SJSA1 (cell line): Measurements from ENCODE around the gene NHERF2. TPM values are rescaled to one million over a fixed set of nuclear protein-coding genes. Genes with fewer than 3 reads are reported as not detected.

Experiments used
- DNase-seq, 2 experiments: peaks; one replicate each; pipeline ENCODE4 v3.0.0-alpha.2; 2015 to 2020; ENCODE audit warnings: low spot score in 2 of 2, low read depth in 1 of 2
- H3K27ac ChIP-seq: fragments of 250-450 bp; sonication (Bioruptor Pico); 2 replicates; pipeline ENCODE4 v1.5.1; 2020; ENCODE audit warnings: mild to moderate bottlenecking, moderate library complexity
- H3K27me3 ChIP-seq: fragments of 250-450 bp; sonication (Bioruptor Pico); replicated peaks from 2 replicates; pipeline ENCODE4 v1.5.1; 2020; ENCODE audit warnings: mild to moderate bottlenecking, moderate library complexity
- H3K36me3 ChIP-seq: fragments of 250-450 bp; sonication (Bioruptor Pico); 2 replicates; pipeline ENCODE4 v1.5.1; 2020; ENCODE audit warnings: mild to moderate bottlenecking
- H3K4me1 ChIP-seq: fragments of 250-450 bp; sonication (Bioruptor Pico); replicated peaks from 2 replicates; pipeline ENCODE4 v1.6.1; 2021; ENCODE audit warnings: mild to moderate bottlenecking
- H3K4me3 ChIP-seq: fragments of 250-450 bp; sonication (Bioruptor Pico); 2 replicates; pipeline ENCODE4 v1.5.1; 2020; ENCODE audit warnings: mild to moderate bottlenecking
- H3K9me3 ChIP-seq: fragments of 250-450 bp; sonication (Bioruptor Pico); replicated peaks from 2 replicates; pipeline ENCODE4 v1.5.1; 2020; ENCODE audit warnings: mild to moderate bottlenecking
- total RNA-seq: library from RNA; depleted of rRNA; stranded (reverse); fragments of >200 nt; shearing (Covaris generic); gene quantifications from 2 replicates; pipeline ENCODE4 v1.2.3, GENCODE V29; 2014

Gene NHERF2
- total RNA-seq, 1 experiment from 2014 or later: 50.2 TPM

DNA sequence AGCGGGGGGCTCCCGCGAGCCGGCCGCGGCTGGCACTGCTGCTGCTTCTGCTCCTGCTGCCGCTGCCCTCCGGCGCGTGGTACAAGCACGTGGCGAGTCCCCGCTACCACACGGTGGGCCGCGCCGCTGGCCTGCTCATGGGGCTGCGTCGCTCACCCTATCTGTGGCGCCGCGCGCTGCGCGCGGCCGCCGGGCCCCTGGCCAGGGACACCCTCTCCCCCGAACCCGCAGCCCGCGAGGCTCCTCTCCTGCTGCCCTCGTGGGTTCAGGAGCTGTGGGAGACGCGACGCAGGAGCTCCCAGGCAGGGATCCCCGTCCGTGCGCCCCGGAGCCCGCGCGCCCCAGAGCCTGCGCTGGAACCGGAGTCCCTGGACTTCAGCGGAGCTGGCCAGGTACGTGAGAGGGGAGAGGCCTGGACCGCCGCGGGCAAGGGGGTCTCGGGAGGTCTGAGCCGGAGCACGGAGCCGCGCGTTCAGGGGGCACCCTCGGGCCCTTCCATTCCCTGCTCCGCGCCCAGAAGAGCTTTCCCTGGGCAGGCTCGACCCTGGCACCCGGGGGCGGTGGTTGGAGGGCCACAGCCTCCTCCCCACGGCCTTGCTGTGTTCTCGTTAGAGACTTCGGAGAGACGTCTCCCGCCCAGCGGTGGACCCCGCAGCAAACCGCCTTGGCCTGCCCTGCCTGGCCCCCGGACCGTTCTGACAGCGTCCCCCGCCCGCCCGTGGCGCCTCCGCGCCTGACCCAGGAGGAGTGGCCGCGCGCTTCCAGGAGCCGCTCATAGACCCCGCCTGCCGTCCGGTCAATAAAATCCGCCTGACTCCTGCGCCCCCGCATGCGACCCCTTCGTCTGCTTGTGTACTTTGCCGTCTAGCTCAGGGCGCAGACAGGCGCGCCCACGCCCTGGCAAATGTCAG is 6.5 kb upstream of the NHERF2 start:
- no peak overlapping the region for H3K4me3 ChIP-seq

DNA sequence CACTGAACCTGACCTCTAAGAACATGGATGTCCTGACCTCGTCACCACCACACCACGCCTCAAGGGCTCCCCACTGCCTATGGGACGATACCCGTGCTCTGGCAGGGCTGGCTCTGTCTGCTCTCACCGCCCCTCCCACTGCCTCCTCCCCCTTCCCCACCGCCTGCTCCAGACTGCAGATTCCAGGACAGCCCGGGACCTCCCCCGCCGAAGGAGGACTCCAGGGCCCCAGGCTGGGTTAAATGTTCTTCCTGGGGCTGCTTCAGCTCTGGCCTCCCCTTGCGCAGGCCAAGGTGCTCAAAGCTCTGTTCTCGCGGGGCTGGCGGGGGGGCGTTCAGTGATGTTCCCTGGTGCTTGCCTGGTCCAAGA is 4.0 kb upstream of the NHERF2 start:
- peaks cover 24% of the 10 kb centered on the region for H3K27me3 ChIP-seq
- H3K27ac ChIP-seq: no peak overlapping the region
- no peaks in the 10 kb centered on the region for H3K9me3 ChIP-seq
- H3K36me3 ChIP-seq: no peaks in the 10 kb centered on the region
- H3K4me3 ChIP-seq: peak overlapping the region; percentile 14
- peaks cover 44% of the 10 kb centered on the region for H3K4me1 ChIP-seq
- DNase-seq: peak in 1 of 2 experiments; percentile 72

More for the DNA sequence above, 6.5 kb upstream of the NHERF2 start:
- H3K9me3 ChIP-seq: no peaks in the 10 kb centered on the region
- H3K27me3 ChIP-seq: peaks cover 24% of the 10 kb centered on the region
- H3K36me3 ChIP-seq: no peaks in the 10 kb centered on the region
- H3K27ac ChIP-seq: no peak overlapping the region
- DNase-seq: no peak
- peaks cover 31% of the 10 kb centered on the region for H3K4me1 ChIP-seq

DNA sequence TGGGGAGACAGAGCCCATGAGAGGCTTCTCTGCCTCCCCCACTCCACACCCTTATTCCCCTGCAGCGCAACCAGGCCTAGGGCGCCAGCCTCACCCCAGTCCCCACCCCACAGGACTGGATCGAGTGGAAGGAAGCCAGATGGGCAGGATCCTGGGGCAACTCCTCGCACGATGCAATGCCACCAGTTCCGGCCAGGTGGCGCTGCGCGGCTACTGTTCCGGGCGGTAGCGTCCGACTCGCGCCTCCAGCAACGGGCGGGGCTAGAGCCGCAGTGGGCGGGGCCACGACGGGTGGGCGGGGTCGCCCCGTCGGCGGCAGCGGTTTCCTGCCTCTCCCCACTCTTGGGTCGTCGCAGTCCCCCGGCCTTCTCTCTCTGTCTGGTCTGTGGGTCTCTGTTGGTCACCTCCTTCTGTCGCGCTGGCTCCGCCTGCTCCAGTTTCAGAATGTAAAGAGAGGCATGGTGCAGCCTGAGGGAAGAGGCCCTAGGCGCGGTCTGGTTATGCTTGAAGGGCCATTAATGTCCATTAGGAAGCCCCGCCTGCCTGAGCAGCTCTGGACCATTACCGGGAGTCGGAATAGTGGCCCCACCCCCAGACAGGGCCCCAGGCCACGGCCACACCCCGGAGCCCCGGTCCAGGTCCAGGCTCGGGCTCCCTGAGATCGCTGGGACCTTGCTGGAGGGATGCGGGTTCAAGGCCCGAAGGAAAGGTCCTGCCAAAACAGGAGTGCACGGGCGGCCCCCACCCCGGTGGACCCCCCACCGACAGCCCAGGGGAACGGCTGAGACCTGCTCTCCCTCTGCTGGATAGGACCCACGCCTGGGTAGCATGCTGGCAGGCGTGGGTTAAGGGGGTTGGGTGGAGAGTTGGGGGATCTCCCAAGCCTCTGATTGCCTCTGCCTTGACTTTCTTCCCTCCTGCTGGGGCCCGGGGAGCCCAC is 3.3 kb upstream of the NHERF2 start:
- Histone ChIP-seq H3K36me3 (no peaks in the 10 kb centered on the region), H3K4me3 (peak overlapping the region; percentile 14), H3K9me3 (no peaks in the 10 kb centered on the region), H3K27ac (peak overlapping the region; percentile 22; the same call in 1 of the 2 replicates), H3K27me3 (peaks cover 24% of the 10 kb centered on the region), H3K4me1 (peaks cover 47% of the 10 kb centered on the region)
- peak; percentile 92 for DNase-seq

DNA sequence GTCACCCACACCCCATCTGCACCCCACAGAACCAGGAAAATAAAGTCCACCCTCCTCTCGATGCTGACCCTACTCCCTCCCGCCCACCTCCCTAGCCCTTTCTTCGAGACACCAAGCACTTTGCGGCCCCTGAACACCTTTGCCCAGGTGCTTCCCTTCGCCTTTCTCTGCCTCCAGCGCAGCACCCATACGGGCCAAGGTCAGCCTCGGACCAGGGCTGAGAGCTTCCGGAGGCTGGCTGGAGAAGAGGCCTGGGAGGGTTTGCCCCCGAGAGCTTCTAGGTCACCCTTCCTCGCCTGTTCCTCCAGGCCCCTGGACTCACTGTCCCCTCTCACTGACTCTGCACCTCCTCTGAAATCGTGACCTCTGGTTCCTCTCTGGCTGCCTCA is 2.7 kb upstream of the NHERF2 start:
- no peak for DNase-seq
- Histone ChIP-seq H3K4me3 (no peak overlapping the region), H3K27ac (no peak overlapping the region), H3K27me3 (peaks cover 20% of the 10 kb centered on the region), H3K36me3 (no peaks in the 10 kb centered on the region), H3K4me1 (peaks cover 47% of the 10 kb centered on the region), H3K9me3 (no peaks in the 10 kb centered on the region)

DNA sequence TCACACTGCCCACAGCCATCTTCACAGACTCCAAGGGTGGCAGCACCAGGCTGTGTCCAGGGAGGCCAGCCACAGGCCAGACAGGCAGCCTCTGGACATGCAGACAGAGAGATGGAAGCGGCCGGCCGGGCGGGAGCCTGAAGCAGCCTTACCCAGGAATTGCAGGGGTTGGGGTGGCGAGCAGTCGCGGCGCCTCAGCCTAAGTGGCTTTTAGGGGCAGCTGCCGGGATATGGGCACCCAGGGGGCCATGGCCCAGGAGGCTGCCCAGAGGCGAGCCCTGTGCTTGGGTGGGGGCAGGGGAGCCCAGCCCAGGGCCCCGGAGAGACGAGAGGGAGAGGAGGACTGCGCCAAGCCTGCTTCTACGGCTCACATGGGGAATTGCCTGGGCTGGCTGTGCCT is 1.5 kb upstream of the NHERF2 start:
- DNase-seq: no peak
- no peak overlapping the region for H3K27ac ChIP-seq
- peaks cover 38% of the 10 kb centered on the region for H3K4me1 ChIP-seq
- H3K27me3 ChIP-seq: peaks cover 8% of the 10 kb centered on the region
- H3K36me3 ChIP-seq: peaks cover 2% of the 10 kb centered on the region; the same call in 1 of the 2 replicates
- no peak overlapping the region for H3K4me3 ChIP-seq
- H3K9me3 ChIP-seq: no peaks in the 10 kb centered on the region

DNA sequence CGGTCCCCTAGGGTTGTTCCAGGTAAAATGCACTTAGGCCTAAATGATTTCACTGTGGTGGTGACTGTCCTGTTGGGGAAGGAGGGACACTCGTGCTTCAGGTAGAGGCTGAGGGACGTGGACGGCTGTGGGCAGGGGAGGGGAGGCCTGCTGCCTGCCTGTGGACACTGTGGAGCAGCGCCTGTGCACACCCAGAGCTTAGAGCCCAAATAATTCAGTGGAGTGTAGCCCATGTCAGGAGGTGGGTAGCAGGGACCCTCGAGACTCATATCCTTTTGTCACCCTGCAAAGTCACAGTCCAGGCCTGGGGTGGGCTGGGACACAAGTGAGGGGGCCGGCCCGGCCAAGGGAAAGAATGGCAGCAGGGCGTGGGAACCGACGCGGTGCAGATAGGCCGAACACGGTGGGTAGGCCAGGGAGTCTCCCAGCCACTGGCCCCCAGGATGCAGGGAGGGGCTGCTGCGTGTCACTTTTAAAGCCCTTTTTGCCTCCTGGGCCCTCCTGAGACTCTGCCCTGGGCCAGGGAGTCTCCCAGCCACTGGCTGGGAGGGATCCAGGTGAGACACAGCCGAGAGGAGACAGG is 733 bp upstream of the NHERF2 start:
- no peak for DNase-seq
- no peak overlapping the region; the same call in 1 of the 2 replicates for H3K4me3 ChIP-seq
- no peaks in the 10 kb centered on the region for H3K9me3 ChIP-seq
- peaks cover under 1% of the 10 kb centered on the region for H3K27me3 ChIP-seq
- no peak overlapping the region for H3K27ac ChIP-seq
- peaks cover 2% of the 10 kb centered on the region; the same call in 1 of the 2 replicates for H3K36me3 ChIP-seq
- peaks cover 33% of the 10 kb centered on the region for H3K4me1 ChIP-seq

DNA sequence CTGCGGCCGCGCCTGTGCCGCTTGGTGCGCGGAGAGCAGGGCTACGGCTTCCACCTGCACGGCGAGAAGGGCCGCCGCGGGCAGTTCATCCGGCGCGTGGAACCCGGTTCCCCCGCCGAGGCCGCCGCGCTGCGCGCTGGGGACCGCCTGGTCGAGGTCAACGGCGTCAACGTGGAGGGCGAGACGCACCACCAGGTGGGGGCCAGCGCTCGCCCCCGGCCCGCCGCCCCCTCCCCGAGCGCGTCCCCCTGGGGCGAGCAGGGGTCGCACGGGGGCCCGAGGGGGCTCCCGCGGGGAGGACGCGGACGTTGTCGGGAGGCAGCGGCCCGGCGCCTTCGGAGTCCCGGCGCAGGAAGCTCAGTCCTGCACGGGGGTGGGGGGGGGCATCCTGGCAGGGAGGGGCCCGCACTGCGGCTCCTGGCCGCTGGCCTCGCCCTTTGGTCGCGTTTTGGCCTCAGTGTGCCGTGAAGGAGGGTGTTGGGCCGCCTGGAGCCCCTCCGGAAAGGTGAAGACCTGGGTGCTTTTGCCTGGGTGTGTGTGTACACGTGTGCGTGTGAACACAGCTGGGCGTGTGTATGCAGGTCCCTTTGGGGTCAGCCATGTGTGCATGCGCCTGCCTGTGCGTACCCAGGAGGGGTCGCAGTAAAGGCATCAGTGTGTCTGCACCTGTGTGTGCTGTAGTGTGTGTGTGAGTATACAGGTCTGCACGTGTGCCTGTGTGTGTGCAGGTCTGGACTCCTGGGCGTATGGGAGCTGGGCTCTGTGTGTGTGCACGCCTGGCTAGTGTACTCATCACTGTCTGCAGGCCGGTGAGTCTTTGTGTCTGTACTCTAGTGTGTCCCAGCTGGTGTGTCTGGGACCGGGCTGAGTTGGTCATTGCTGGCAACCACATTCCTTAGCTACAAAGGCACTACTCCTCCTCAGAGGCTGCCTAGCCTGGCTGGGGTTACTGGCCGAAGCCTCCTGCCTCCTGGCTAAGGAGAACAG is 615 bp downstream of the NHERF2 start:
- Histone ChIP-seq H3K27me3 (no peaks in the 10 kb centered on the region), H3K36me3 (peaks cover 6% of the 10 kb centered on the region), H3K9me3 (no peaks in the 10 kb centered on the region), H3K27ac (no peak overlapping the region), H3K4me1 (peaks cover 36% of the 10 kb centered on the region), H3K4me3 (peak overlapping the region; percentile 55)
- peak in 1 of 2 experiments; percentile 20 for DNase-seq

DNA sequence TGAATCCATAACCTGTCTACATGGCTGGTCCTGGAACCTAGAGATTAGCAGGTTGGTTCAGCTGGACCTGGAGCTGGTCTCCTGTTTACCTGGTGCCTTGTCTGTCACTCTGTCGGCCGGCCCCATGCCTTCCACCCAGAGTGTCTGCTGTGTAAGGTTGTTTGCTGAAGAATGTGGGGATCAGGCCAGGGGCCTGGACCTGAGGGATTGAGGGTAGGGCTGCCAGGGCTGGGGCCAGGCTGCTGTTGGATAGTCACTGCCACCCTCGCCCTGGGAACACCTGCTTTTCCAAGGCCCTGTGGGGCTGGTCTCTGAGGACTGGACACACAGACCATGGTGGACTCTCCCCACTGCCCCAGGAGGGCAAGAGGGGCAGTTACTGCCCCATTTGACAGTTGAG is 1.4 kb downstream of the NHERF2 start:
- Histone ChIP-seq H3K36me3 (peaks cover 14% of the 10 kb centered on the region), H3K4me3 (no peak overlapping the region), H3K9me3 (no peaks in the 10 kb centered on the region), H3K27ac (no peak overlapping the region), H3K27me3 (no peaks in the 10 kb centered on the region), H3K4me1 (peaks cover 36% of the 10 kb centered on the region)
- no peak for DNase-seq

DNA sequence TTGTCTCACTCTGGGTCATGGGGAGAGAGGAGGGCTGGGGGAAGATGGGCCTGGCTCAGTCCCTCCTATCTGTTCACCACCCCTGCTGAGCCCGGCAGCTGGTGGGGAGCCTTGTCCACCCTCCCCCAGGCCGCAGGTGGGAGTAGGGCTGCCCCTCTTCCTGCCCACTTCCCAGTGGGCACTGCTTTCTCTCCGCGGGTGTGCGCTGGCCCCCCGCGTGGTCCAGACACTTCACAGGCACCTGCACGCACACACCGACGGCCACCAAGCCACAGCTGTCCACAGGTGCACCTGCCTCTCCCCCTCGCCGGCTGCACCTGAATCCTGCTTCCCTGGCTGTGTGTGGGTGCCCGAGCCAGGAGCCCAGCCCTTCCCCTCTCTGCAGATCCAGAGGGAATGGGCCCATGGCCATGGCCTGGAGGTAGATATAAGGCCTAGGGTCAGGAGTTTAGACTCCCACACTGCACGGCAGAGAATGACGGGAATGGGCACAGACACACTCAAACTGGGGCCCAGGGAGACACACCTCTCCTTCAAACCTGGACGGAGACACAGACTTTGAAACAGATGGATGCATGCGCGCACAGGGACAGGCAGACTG is 2.0 kb downstream of the NHERF2 start:
- Histone ChIP-seq H3K4me1 (peaks cover 36% of the 10 kb centered on the region), H3K27me3 (no peaks in the 10 kb centered on the region), H3K9me3 (no peaks in the 10 kb centered on the region), H3K36me3 (peaks cover 20% of the 10 kb centered on the region), H3K4me3 (no peak overlapping the region), H3K27ac (no peak overlapping the region)
- DNase-seq: no peak

DNA sequence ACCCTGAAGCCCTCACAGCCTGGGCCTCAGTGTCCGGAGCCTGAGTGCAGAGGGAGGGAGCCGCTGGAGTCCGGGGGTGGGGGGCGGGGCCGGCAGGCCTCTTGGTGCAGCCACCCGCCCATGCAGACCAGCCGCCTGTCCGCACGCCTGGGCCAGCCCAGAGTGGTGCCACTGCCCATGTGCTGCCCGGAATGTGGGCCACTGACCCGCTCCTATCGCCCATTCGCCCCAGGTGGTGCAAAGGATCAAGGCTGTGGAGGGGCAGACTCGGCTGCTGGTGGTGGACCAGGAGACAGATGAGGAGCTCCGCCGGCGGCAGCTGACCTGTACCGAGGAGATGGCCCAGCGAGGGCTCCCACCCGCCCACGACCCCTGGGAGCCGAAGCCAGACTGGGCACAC is 2.6 kb downstream of the NHERF2 start:
- Histone ChIP-seq H3K4me1 (peaks cover 37% of the 10 kb centered on the region), H3K27me3 (no peaks in the 10 kb centered on the region), H3K27ac (no peak overlapping the region), H3K4me3 (no peak overlapping the region), H3K9me3 (no peaks in the 10 kb centered on the region), H3K36me3 (peaks cover 23% of the 10 kb centered on the region)
- no peak for DNase-seq

DNA sequence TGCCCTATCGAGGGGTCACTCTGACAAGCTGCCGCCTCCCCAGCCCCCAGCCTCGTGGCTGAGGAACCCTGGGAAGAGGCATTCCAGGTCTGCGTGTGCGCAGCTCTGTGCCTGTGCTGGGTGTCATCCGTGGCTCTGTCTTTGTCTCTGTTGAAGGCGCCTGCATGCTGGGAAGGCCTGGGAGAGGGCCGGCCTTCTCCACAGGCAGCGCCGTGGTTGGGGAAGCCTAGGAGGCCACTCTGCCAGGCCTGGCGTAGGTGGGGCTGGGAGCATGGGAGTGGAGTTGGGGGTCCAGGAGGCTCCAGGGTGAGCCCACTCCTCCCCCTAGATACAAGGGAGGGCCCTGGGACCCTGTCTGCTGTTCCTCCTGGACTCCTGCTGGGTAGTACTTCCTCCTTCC is 3.3 kb downstream of the NHERF2 start:
- H3K27ac ChIP-seq: no peak overlapping the region

DNA sequence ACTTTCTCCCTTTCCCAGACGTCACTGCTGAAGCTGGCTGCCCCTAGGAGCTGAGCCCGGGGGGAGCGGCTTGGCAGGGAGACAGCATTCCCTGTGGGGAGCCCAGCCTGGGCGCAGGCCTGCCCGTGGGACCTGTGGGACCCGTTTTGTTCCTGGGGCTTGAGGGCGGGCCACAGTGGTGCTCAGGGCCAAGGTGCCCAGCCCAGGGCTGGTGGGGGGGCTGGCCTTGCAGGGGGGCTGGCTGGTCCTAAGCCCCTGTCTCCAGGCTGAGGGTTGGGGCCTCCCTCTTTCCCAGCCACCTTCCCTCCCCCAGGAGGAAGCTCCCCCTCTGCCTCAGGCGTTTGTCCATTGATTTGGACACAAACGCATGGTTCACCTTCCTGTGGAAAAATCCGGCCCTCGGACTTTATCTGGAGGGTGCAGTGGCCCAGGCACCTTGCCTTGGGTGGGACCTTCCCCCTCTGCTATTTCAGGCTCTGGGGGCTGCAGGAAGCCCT is 4.4 kb downstream of the NHERF2 start:
- Histone ChIP-seq H3K27me3 (no peaks in the 10 kb centered on the region), H3K4me3 (no peak overlapping the region), H3K36me3 (peaks cover 34% of the 10 kb centered on the region), H3K4me1 (peaks cover 52% of the 10 kb centered on the region), H3K27ac (no peak overlapping the region), H3K9me3 (no peaks in the 10 kb centered on the region)
- DNase-seq: no peak

More for the DNA sequence above, 3.3 kb downstream of the NHERF2 start:
- Histone ChIP-seq H3K4me3 (no peak overlapping the region), H3K9me3 (no peaks in the 10 kb centered on the region), H3K27me3 (no peaks in the 10 kb centered on the region), H3K4me1 (peaks cover 42% of the 10 kb centered on the region), H3K36me3 (peaks cover 26% of the 10 kb centered on the region)
- DNase-seq: no peak
